Measurements from ENCODE around the gene PRDX2. TPM values are rescaled to one million over a fixed set of nuclear protein-coding genes. Genes with fewer than 3 reads are reported as not detected.

PRDX2 gene
- total RNA-seq: 454 and 460 TPM in 2 replicates

DNA sequence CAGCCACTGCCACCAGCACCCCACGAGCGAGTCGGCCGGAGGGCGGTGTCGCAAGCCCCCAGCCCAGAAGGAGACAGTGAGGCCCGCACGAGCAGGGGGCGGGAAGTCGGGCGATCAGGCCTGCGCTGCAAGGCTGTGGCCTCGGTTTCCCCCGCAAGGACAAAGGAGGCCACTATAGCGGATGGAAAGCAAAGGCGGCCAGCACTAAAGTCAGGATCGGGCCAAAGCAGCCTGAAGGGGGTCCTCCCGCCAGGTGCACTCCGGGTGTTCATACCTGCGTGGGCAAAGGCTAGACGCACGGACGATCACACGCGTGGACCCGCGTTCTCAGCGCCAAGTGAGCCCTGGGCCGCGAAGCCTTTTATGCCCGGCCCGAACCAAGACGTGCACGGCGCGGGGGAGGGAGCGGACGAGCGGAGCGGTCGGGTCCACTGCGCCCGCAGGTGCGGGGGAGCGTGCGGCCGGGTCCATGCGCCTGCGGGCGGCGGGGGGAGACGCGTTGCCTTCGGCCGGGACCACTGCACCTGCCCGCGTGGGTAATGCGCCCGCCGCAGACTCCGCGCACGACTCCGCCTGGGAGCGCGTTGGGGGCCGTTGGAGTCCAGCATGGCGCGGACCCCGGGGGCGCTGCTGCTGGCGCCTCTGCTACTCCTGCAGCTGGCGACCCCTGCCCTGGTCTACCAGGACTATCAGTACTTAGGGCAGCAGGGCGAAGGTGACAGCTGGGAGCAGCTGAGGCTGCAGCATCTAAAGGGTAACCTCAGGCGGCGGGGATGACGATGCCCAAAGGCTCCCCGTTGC lies at the start of gene PRDX2, which contains the start of gene THSD8:
Gene PRDX2 (minus strand): TSS at position 335 of the 801 bp plus-strand sequence. CDS start 539 bp downstream, outside the sequence.
Gene THSD8 (plus strand): TSS at position 604 of the 801 bp plus-strand sequence. CDS start 3 bp downstream, at position 607.

DNA sequence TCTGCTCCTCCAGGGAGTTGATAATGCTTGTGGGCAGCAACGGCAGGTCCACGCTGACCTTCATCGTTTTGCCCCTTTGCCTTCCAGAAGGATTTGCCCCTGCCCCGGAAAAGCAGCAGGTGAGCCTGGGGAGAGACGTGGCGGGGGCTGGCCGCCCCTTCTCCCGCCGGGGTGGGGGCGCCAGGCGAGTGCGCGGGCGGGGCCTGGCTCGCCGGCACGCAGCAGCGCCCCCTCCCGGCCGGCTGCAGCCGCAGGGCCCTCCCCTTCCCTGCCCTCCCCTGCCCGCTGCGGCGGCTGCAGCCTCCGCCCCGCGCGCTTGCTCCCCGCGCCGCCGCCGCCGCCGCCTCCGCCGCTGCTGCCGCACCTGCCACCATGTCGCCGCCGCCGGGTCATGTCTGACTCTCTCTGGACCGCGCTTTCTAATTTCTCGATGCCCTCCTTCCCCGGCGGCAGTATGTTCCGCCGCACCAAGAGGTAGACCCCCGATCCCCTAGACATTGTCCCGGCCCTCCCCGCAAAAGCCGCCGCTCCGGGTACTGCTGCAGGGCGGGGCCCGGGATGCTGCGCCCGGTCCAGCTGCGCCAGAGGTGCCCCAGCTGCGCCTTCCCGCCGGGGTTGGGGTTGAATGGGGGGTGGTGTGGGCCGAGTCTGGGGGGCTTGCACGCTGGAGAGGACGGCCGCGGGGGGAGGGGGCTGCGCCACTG lies 36.7 kb upstream of the PRDX2 start, which contains the start of gene MAST1:
Gene MAST1 (plus strand): TSS at position 334 of the 704 bp plus-strand sequence. CDS start 58 bp downstream, at position 392.

DNA sequence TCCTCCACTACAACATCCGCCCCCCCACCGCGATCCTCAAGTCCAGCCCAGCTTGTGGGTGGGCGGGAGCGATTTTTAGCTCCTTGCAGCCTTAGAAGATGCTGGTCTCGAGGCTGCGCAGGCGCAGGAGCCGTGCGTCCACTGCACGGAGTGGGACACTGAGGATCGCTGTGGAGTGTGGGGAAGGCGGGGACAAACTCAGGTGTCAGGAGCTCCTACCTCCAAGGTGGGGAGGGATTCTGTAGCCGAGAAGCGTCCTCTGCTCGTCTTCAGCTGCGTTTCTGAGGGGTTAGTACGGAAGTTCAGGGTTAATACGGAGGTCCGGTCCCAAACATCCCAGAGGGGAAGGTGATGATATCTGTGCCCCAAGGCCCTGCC lies 33.0 kb upstream of the PRDX2 start, which contains the start of gene RTBDN:
Gene RTBDN (minus strand): TSS at position 14 of the 378 bp plus-strand sequence. CDS start 4,600 bp downstream, outside the sequence.

DNA sequence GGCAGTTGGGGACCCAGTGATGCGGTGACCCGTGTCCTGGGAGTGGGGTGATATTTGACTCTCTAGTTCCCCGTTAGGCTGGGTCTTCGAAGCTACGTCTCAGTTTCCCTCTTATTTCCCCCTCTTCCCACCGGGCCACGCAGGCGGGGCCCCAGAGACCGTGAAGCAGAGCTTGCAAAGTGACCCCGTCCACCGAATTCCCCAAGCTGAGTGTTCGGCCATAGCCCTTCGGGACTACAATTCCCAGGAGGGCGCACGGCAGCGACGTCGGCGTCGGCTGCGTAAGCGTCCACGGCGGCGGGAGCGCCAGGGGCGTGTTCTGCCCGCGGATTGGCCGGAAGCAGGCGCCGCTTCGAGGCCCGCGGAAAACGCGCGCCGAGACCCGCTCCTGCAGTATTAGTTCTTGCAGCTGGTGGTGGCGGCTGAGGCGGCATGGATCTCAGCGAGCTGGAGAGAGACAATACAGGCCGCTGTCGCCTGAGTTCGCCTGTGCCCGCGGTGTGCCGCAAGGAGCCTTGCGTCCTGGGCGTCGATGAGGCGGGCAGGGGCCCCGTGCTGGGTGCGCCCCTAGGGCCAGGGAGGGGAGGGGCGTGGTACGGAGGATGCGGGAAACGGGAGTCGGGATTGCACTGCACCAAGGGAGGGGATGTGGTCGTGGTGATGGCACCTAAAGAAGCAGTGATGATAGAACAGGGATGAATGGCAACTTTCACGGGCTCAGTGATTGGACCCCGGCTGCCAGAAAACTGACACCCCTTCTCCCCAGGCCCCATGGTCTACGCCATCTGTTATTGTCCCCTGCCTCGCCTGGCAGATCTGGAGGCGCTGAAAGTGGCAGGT lies 4.9 kb upstream of the PRDX2 start, which contains the start of gene RNASEH2A:
Gene RNASEH2A (plus strand): TSS at position 343 of the 840 bp plus-strand sequence. CDS start 90 bp downstream, at position 433.

DNA sequence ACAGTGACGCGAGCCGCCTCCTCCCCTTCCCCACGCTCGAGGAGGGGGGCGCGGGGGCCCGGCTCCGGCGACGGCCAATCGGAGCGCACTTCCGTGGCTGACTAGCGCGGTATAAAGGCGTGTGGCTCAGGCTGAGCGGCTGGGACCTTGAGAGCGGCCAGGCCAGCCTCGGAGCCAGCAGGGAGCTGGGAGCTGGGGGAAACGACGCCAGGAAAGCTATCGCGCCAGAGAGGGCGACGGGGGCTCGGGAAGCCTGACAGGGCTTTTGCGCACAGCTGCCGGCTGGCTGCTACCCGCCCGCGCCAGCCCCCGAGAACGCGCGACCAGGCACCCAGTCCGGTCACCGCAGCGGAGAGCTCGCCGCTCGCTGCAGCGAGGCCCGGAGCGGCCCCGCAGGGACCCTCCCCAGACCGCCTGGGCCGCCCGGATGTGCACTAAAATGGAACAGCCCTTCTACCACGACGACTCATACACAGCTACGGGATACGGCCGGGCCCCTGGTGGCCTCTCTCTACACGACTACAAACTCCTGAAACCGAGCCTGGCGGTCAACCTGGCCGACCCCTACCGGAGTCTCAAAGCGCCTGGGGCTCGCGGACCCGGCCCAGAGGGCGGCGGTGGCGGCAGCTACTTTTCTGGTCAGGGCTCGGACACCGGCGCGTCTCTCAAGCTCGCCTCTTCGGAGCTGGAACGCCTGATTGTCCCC lies 10.1 kb downstream of the PRDX2 start, which contains the start of gene JUNB:
Gene JUNB (plus strand): TSS at position 142 of the 706 bp plus-strand sequence. CDS start 286 bp downstream, at position 428.

DNA sequence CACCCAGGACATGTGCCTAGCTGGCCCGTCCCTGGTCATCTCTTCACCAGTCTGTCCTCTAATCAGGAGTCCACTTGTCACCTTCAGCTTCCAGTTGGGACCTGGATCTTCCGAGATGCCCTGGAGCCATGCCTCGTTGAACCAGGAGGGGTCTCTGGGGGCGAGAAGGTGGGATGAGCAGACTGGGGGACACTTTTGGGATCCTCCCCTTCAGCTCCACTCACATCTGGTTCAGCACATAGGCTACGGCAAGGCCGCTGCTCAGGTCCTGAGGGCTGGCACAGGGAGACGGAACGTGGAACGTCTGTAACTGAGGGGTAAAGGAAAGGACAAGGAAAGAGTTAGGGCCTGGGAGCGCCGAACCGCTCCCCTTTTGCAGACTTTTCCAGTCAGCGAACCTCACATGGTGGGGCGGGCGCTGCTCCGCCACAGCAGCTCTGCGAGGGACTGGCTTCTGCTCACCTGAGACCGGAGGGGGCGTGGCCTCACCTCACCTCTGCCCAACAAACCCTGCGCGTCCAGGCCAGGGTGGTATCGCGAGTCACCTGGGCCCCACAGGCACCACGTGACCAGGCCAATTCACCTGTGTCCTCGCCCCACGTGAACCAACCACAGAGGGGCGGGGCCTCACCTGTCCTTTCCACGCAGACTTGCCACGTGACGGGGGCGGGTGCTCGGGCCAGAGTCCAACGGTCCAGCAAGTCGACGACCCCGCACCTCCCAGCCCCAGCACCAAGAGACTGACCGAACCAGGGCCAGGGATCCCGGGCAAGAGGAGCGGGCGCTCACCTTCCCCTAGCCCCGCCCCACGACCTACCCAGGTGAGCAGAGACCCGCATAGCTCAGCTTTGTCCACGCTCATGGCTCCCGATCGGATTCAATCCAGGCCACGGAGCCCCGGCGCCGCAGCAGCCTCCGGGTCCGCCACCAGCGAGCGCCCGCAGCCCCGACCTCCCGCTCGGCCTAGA lies 26.7 kb downstream of the PRDX2 start, which contains the start of gene HOOK2:
Gene HOOK2 (minus strand): TSS at position 965 of the 968 bp plus-strand sequence. CDS start 103 bp downstream, at position 862.

DNA sequence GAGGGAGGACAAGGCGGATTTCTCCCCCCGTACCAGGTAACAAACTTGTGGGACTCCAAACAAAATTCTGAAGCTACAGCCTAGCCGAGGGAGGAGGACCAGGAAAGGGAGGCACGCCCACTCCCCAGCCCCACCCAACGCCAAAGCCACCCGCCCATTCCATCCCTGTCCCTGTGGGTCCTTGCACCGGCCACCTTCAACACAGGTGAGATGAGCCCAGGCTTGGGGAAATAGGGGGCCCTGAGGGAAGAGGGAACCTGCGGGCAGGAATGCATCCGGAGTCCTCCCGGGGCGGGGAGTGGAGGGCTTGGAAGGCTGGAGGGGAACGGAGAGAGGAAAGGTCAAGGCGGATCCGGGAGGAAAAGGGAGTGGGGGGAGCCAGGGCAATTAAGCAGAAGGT lies 50.0 kb downstream of the PRDX2 start, which contains the start of gene BEST2:
Gene BEST2 (plus strand): TSS at position 157 of the 400 bp plus-strand sequence. CDS start 802 bp downstream, outside the sequence.

Other genes starting within 250 kb of the PRDX2 start
- gene ZNF490, start 191.0 kb downstream of the PRDX2 start, total RNA-seq: 4.1 and 15.3 TPM in 2 replicates
- gene ZNF791, start 190.9 kb downstream of the PRDX2 start, total RNA-seq: 6.5 and 15.3 TPM in 2 replicates
- gene MAN2B1, start 135.1 kb downstream of the PRDX2 start, total RNA-seq: 44.5 and 81.8 TPM in 2 replicates
- gene WDR83, start 135.0 kb downstream of the PRDX2 start, total RNA-seq: 8.0 and 12.1 TPM in 2 replicates
- 62.4 and 124 TPM in 2 replicates for gene DHPS, start 119.9 kb downstream of the PRDX2 start, total RNA-seq
- gene GNG14, start 113.8 kb downstream of the PRDX2 start, total RNA-seq: not detected in 2 replicates
- gene FBXW9, start 105.2 kb downstream of the PRDX2 start, total RNA-seq: 8.8 and 11.5 TPM in 2 replicates
- gene TNPO2, start 77.9 kb downstream of the PRDX2 start, total RNA-seq: 34.3 and 47.7 TPM in 2 replicates
- gene TRIR, start 67.1 kb downstream of the PRDX2 start, total RNA-seq: 353 and 355 TPM in 2 replicates
- 61.8 and 80.8 TPM in 2 replicates for gene GET3, start 64.3 kb downstream of the PRDX2 start, total RNA-seq
- gene BEST2, start 50.0 kb downstream of the PRDX2 start, total RNA-seq: 1.8 TPM in 1 of 2 replicates, not detected in the other
- 8.8 and 19.0 TPM in 2 replicates for gene HOOK2, start 26.2 kb downstream of the PRDX2 start, total RNA-seq
- 398 and 481 TPM in 2 replicates for gene JUNB, start 10.3 kb downstream of the PRDX2 start, total RNA-seq
- gene THSD8, start 269 bp upstream of the PRDX2 start, total RNA-seq: not detected in 2 replicates
- gene RNASEH2A, start 4.8 kb upstream of the PRDX2 start, total RNA-seq: 13.5 and 45.0 TPM in 2 replicates
- not detected in 2 replicates for gene RTBDN, start 32.8 kb upstream of the PRDX2 start, total RNA-seq
- under 0.01 and 0.88 TPM in 2 replicates for gene MAST1, start 36.7 kb upstream of the PRDX2 start, total RNA-seq
- 26.4 and 55.3 TPM in 2 replicates for gene DNASE2, start 79.6 kb upstream of the PRDX2 start, total RNA-seq
- not detected in 2 replicates for gene KLF1, start 85.4 kb upstream of the PRDX2 start, total RNA-seq
- 22.6 and 40.1 TPM in 2 replicates for gene GCDH, start 89.4 kb upstream of the PRDX2 start, total RNA-seq
- gene SYCE2, start 117.5 kb upstream of the PRDX2 start, total RNA-seq: 0.56 TPM in 1 of 2 replicates, not detected in the other
- gene FARSA, start 131.9 kb upstream of the PRDX2 start, total RNA-seq: 60.8 and 78.4 TPM in 2 replicates
- gene CALR, start 136.8 kb upstream of the PRDX2 start, total RNA-seq: 932 and 1,873 TPM in 2 replicates
- gene RAD23A, start 144.1 kb upstream of the PRDX2 start, total RNA-seq: 107 and 111 TPM in 2 replicates
- 54.9 and 63.6 TPM in 2 replicates for gene GADD45GIP1, start 155.4 kb upstream of the PRDX2 start, total RNA-seq
- gene DAND5, start 167.8 kb upstream of the PRDX2 start, total RNA-seq: not detected in 2 replicates
- 33.9 and 97.1 TPM in 2 replicates for gene NFIX, start 193.7 kb upstream of the PRDX2 start, total RNA-seq

All from epithelial cell of alveolus of lung (primary cell).